PC-3 (cell line): Measurements from ENCODE around the gene REX1BD.

Experiments used
- EZH2 ChIP-seq: fragments of 300-600 bp; sonication (generic); IDR thresholded peaks from one replicate; pipeline ENCODE4 v1.6.1; 2017; ENCODE audit warnings: antibody characterized with exemption, mild to moderate bottlenecking, low read length; ENCODE audit not compliant: unreplicated experiment
- EZH2phosphoT487 ChIP-seq: fragments of 300-600 bp; sonication (generic); IDR thresholded peaks from 2 replicates; pipeline ENCODE4 v1.6.1; 2018; ENCODE audit warnings: mild to moderate bottlenecking, antibody characterized with exemption, low read length, borderline replicate concordance
- TF ChIP-seq, protein P1 (sequence below): fragments of 300-600 bp; sonication (generic); conservative IDR thresholded peaks from 2 replicates; pipeline ENCODE4 v1.5.1; 2017; ENCODE audit warnings: antibody characterized with exemption, low read depth, mild to moderate bottlenecking, low read length

DNA sequence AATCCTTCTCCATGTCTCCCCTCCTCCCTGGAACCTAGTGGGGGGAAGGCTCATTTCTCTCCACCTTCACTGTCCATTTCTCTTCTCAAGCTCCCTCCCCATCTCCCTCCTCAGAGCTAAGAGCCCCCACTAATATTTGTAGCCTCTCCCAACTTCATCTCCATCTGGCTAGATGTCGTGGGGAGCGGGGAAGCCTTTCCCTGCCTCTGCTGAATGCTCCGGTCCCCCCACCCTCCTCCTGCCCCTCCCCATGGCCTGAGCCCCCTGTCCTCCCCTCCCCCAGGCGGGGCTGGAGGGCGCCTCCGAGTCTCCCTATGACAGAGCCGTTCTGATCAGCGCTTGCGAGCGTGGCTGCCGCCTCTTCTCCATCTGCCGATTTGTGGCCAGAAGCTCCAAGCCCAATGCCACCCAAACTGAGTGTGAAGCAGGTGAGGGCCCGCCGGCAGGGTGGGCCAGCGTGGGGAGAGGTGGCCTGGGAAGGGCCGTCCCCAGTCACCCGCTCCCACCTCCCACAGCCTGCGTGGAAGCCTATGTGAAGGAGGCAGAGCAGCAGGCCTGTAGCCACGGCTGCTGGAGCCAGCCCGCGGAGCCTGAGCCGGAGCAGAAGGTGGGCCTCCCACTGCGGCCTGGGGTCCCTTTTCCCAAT lies 25.1 kb downstream of the REX1BD start:
- TF ChIP-seq, protein P1, sequence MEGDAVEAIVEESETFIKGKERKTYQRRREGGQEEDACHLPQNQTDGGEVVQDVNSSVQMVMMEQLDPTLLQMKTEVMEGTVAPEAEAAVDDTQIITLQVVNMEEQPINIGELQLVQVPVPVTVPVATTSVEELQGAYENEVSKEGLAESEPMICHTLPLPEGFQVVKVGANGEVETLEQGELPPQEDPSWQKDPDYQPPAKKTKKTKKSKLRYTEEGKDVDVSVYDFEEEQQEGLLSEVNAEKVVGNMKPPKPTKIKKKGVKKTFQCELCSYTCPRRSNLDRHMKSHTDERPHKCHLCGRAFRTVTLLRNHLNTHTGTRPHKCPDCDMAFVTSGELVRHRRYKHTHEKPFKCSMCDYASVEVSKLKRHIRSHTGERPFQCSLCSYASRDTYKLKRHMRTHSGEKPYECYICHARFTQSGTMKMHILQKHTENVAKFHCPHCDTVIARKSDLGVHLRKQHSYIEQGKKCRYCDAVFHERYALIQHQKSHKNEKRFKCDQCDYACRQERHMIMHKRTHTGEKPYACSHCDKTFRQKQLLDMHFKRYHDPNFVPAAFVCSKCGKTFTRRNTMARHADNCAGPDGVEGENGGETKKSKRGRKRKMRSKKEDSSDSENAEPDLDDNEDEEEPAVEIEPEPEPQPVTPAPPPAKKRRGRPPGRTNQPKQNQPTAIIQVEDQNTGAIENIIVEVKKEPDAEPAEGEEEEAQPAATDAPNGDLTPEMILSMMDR = no peak
- TF ChIP-seq EZH2phosphoT487 (no peak), EZH2 (no peak)
